Endothelial cell of umbilical vein (primary cell): Measurements from ENCODE around the gene NDUFS5. TPM values are rescaled to one million over a fixed set of nuclear protein-coding genes. Genes with fewer than 3 reads are reported as not detected.

Experiments
- BruUV-seq: library from RNA; stranded (reverse); fragments of 400-500 nt; replicated peaks from 2 replicates; lab custom pipeline; 2021; lab: Mats Ljungman, UMichigan
- CTCF ChIA-PET: fragments of 300-600, 350-600 bp; sonication (Branson Sonifier 250); formaldehyde crosslinking; loops from one replicate; lab custom pipeline; 2021; ENCODE audit warnings: antibody characterized with exemption, inconsistent platforms; lab: Charles Lee
- POLR2A ChIA-PET: fragments of 300-600, 350-600 bp; sonication (Branson Sonifier 250); formaldehyde crosslinking; loops from one replicate; lab custom pipeline; 2021; ENCODE audit warnings: antibody characterized with exemption, inconsistent platforms; lab: Charles Lee
- DNase-seq: peaks from one replicate; pipeline ENCODE4 v3.0.0-alpha.2; 2011; ENCODE audit warnings: low read depth, low spot score
- FAIRE-seq: peaks from 2 replicates; lab custom pipeline; 2011; peaks lifted over from hg19 to GRCh38; lab: Jason Lieb, UNC
- H2AFZ ChIP-seq: 2 replicates; pipeline ENCODE4 v1.6.0; 2012; ENCODE audit warnings: low read depth, low read length, control low read depth, inconsistent platforms
- H3K27ac ChIP-seq: 2 replicates; pipeline ENCODE4 v1.5.1; 2011; ENCODE audit warnings: low read depth, mild to moderate bottlenecking, control low read depth, low read length, moderate library complexity; ENCODE audit not compliant: insufficient read depth
- H3K27me3 ChIP-seq, 2 experiments: 2 replicates each; pipeline versions ENCODE4 v1.6.0 to v1.6.1; 2011; ENCODE audit warnings: low read length in 2 of 2, mixed read lengths in 1 of 2; ENCODE audit not compliant: control insufficient read depth in 2 of 2, insufficient read depth in 2 of 2
- H3K36me3 ChIP-seq, 2 experiments: 2 replicates in 1 of 2; 3 replicates in 1 of 2; pipeline ENCODE4 v1.5.1; 2011; ENCODE audit warnings: low read length in 2 of 2, mild to moderate bottlenecking in 1 of 2, moderate library complexity in 1 of 2; ENCODE audit not compliant: control insufficient read depth in 2 of 2, insufficient read depth in 2 of 2; ENCODE audit errors: extremely low read depth in 1 of 2
- H3K4me1 ChIP-seq: 3 replicates; pipeline ENCODE4 v1.5.1; 2011; ENCODE audit warnings: mild to moderate bottlenecking, low read length; ENCODE audit not compliant: control insufficient read depth, insufficient read depth; ENCODE audit errors: extremely low read depth
- H3K4me2 ChIP-seq: 2 replicates; pipeline ENCODE4 v1.6.1; 2011; ENCODE audit warnings: low read length, control low read depth, mixed read lengths; ENCODE audit not compliant: insufficient read depth
- H3K4me3 ChIP-seq, 3 experiments: fragments of 200-600 bp in 1 of 3; sonication (generic), shearing (Covaris generic) in 1 of 3; replicated peaks in 1 of 3; 2 replicates each; pipeline ENCODE4 v1.5.1; 2011 to 2016; ENCODE audit warnings: control low read depth in 3 of 3, low read length in 3 of 3, mild to moderate bottlenecking in 2 of 3, inconsistent platforms in 1 of 3, low read depth in 1 of 3, moderate library complexity in 1 of 3; ENCODE audit not compliant: insufficient read depth in 1 of 3
- H3K79me2 ChIP-seq: 2 replicates; pipeline ENCODE4 v1.6.0; 2012; ENCODE audit warnings: low read length, inconsistent platforms; ENCODE audit not compliant: control insufficient read depth, insufficient read depth
- H3K9ac ChIP-seq: replicated peaks from 2 replicates; pipeline ENCODE3; 2011; ENCODE audit warnings: low read length, control low read depth; ENCODE audit not compliant: insufficient read depth; ENCODE audit errors: extremely low read depth
- H3K9me1 ChIP-seq: replicated peaks from 3 replicates; pipeline ENCODE4 v1.6.0; 2011; ENCODE audit warnings: mild to moderate bottlenecking, low read length; ENCODE audit not compliant: control insufficient read depth, insufficient read depth; ENCODE audit errors: extremely low read depth
- H3K9me3 ChIP-seq: replicated peaks from 2 replicates; pipeline ENCODE4 v1.5.1; 2012; ENCODE audit warnings: low read length, inconsistent platforms; ENCODE audit not compliant: control insufficient read depth, insufficient read depth
- H4K20me1 ChIP-seq: replicated peaks from 2 replicates; pipeline ENCODE3; 2011; ENCODE audit warnings: mild to moderate bottlenecking, low read length; ENCODE audit not compliant: control insufficient read depth, insufficient read depth; ENCODE audit errors: extremely low read depth
- CTCF ChIP-seq, 2 donors: IDR thresholded peaks; 1 replicate in 1 of 2; 2 replicates in 1 of 2; pipeline ENCODE4 v1.5.1; 2011; ENCODE audit warnings: low read length in 2 of 2, mild to moderate bottlenecking in 2 of 2, moderate library complexity in 2 of 2, control low read depth in 1 of 2, inconsistent platforms in 1 of 2, low read depth in 1 of 2; ENCODE audit not compliant: insufficient read depth in 1 of 2; ENCODE audit errors: extremely low read depth in 1 of 2
- EZH2 ChIP-seq: IDR thresholded peaks from 2 replicates; pipeline ENCODE4 v1.6.1; 2012; ENCODE audit warnings: borderline replicate concordance, low read depth, mild to moderate bottlenecking, moderate library complexity, low read length, inconsistent platforms; ENCODE audit not compliant: severe bottlenecking
- FOS ChIP-seq: IDR thresholded peaks from 2 replicates; pipeline ENCODE4 v1.6.1; 2011; ENCODE audit warnings: mild to moderate bottlenecking, low read length, moderate library complexity, borderline replicate concordance; ENCODE audit not compliant: insufficient read depth
- GATA2 ChIP-seq: IDR thresholded peaks from 2 replicates; pipeline ENCODE4 v1.7.0; 2011; ENCODE audit warnings: low read depth, mild to moderate bottlenecking, moderate library complexity, mixed read lengths, low read length; ENCODE audit not compliant: insufficient read length, insufficient read depth
- JUN ChIP-seq: IDR thresholded peaks from 2 replicates; pipeline ENCODE4 v1.6.1; 2011; ENCODE audit warnings: borderline replicate concordance, low read depth; ENCODE audit not compliant: insufficient read length, insufficient read depth
- MYC ChIP-seq: IDR thresholded peaks from one replicate; pipeline ENCODE4 v1.6.1; 2011; ENCODE audit warnings: mild to moderate bottlenecking, low read depth, low read length
- POLR2A ChIP-seq: IDR thresholded peaks from 2 replicates; pipeline ENCODE4 v1.6.1; 2012; ENCODE audit warnings: low read depth, mild to moderate bottlenecking, control low read depth, low read length
- POLR2AphosphoS5 ChIP-seq: IDR thresholded peaks from 2 replicates; pipeline ENCODE4 v1.6.1; 2012; ENCODE audit warnings: low read depth, mild to moderate bottlenecking, control low read depth, low read length, moderate library complexity; ENCODE audit not compliant: insufficient read depth
- dilution Hi-C: fragments of 300-500 bp; cut with MboI; formaldehyde crosslinking; loops from one replicate; pipeline ENCODE4 v1.15.0; 2019; ENCODE audit warnings: low sequenced_read_pairs; ENCODE audit not compliant: extremely low pct_ligation_motif_present
- intact Hi-C: fragments of 100-400 bp; cut with micrococcal nuclease; formaldehyde crosslinking; loops from one replicate; pipeline ENCODE4 v1.10.0; 2022
- polyA plus RNA-seq, 4 experiments: library from polyadenylated mRNA; depleted of rRNA in 3 of 4; stranded (reverse) in 3 of 4; unstranded in 1 of 4; fragments of >200 nt; gene quantifications; 2 replicates each; pipeline versions ENCODE4 v1.2.1 to v1.2.3, GENCODE V29; 2011 to 2012; ENCODE audit warnings: missing spikeins in 1 of 4
- total RNA-seq: library from RNA; stranded (reverse); gene quantifications from 2 replicates; pipeline ENCODE4 v1.2.3, GENCODE V29; 2021

Gene NDUFS5
- total and polyA plus RNA-seq, 2 donors (not counting 3 experiments of a cell fraction or from before 2014, with no cell fraction given), result 327 to 710 TPM

- Histone ChIP-seq H3K4me1 (no peaks in the 10 kb centered on the region), H3K9ac (no peak overlapping the region), H3K79me2 (no peaks in the 10 kb centered on the region), H3K4me2 (no peak overlapping the region), H3K4me3 (peak overlapping the region in 1 of 3 experiments; percentile 42), H2AFZ (peak overlapping the region; percentile 11), H3K27me3 (peaks cover 10 to 13% of the 10 kb centered on the region in 2 experiments), H3K9me1 (no peaks in the 10 kb centered on the region), H3K9me3 (no peaks in the 10 kb centered on the region), H4K20me1 (no peaks in the 10 kb centered on the region), H3K27ac (no peak overlapping the region), H3K36me3 (no peaks in the 10 kb centered on the region)
- ChIA-PET POLR2A (interaction anchor here (0.6 kb wide), 1 partner anchor 135 kb away, joined by 3 read pairs; no protein-coding TSS in a partner anchor), CTCF (interaction anchor here (1.0 to 2.9 kb wide), 2 partner anchors 11 to 54 kb away, joined by 3 to 17 read pairs; partner anchors contain the start of gene NDUFS5)
- dilution Hi-C loops (no loop called here), intact Hi-C loops (no loop called here)
- no peak for FAIRE-seq
- BruUV-seq, result no TSS peak
- DNase-seq, result no peak
- TF ChIP-seq CTCF (IDR thresholded peaks at IDR 0.05; ENCODE audit: extremely low read depth in 1 of 2, insufficient read depth in 1 of 2, low read depth in 1 of 2, low read length in 2 of 2), result no peak
- no peak for TF ChIP-seq POLR2AphosphoS5
- no peak for TF ChIP-seq GATA2
- TF ChIP-seq EZH2, result peak; percentile 38
- TF ChIP-seq FOS, result no peak
- TF ChIP-seq MYC, result no peak
- no peak for TF ChIP-seq JUN
- no peak for TF ChIP-seq POLR2A
Measured at GRCh38 chr1:39080831-39081270, 54.7 kb downstream of the NDUFS5 start.
